GM12873 (cell line): ENCODE data around the gene PMM2.

Experiments used
- CTCF ChIP-seq: IDR thresholded peaks from 2 replicates; pipeline ENCODE4 v1.5.1; 2012; ENCODE audit warnings: low read depth, mild to moderate bottlenecking, moderate library complexity, low read length, control low read depth; ENCODE audit not compliant: insufficient read depth; ENCODE audit errors: missing control alignments

Gene PMM2

GRCh38 chr16:8797364-8798173 is at the start of gene PMM2, which contains the start of gene TMEM186:
Gene PMM2, plus strand, starts transcription at chr16:8797839. Its CDS starts 44 bp downstream, at chr16:8797883.
Gene TMEM186, minus strand, starts transcription at chr16:8797639. Its CDS starts 25 bp downstream, at chr16:8797614.
- TF ChIP-seq CTCF = no peak

GRCh38 chr16:8751481-8752311 is 45.9 kb upstream of the PMM2 start:
- no peak for TF ChIP-seq CTCF

- TF ChIP-seq CTCF = no peak
Observed at GRCh38 chr16:8752706-8753105, 44.9 kb upstream of the PMM2 start.

- TF ChIP-seq CTCF = no peak
Observed at GRCh38 chr16:8753416-8754054, 44.1 kb upstream of the PMM2 start.

GRCh38 chr16:8756755-8757154 is 40.9 kb upstream of the PMM2 start:
- no peak for TF ChIP-seq CTCF

- no peak for TF ChIP-seq CTCF
Observed at GRCh38 chr16:8758022-8758421, 39.6 kb upstream of the PMM2 start.

- no peak for TF ChIP-seq CTCF
Observed at GRCh38 chr16:8760021-8760420, 37.6 kb upstream of the PMM2 start.
